NOMO-1 treated with dmso at 0.1 percent for 144 hours (cell line): ENCODE measurements around the gene PCSK1N.

Experiments used
- DNase-seq: peaks from one replicate; lab custom pipeline; 2025; ENCODE audit not compliant: unreplicated experiment; lab: John Stamatoyannopoulos, UW

PCSK1N gene

GRCh38 chrX:48791063-48791820 lies 44.2 kb downstream of the PCSK1N start:
- no peak for DNase-seq

GRCh38 chrX:48790477-48790876 lies 44.9 kb downstream of the PCSK1N start:
- no peak for DNase-seq

GRCh38 chrX:48789366-48790220 lies 45.8 kb downstream of the PCSK1N start:
- no peak for DNase-seq

- no peak for DNase-seq
These were observed 47.6 kb downstream of the PCSK1N start for GRCh38 chrX:48787505-48788443.

- no peak for DNase-seq
These were observed 48.4 kb downstream of the PCSK1N start for GRCh38 chrX:48786825-48787504.

- DNase-seq: no peak
These were observed 49.0 kb downstream of the PCSK1N start, which contains the start of gene GATA1 for GRCh38 chrX:48786341-48786800. GATA1 (plus strand) TSS chrX:48786590; CDS start chrX:48791110, 4,520 bp downstream.

GRCh38 chrX:48785540-48786214 lies 49.7 kb downstream of the PCSK1N start:
- DNase-seq: no peak

GRCh38 chrX:48785186-48785539 lies 50.2 kb downstream of the PCSK1N start:
- DNase-seq: no peak

- DNase-seq: no peak
These were observed 50.7 kb downstream of the PCSK1N start for GRCh38 chrX:48784726-48785125.

- DNase-seq: no peak
These were observed 52.6 kb downstream of the PCSK1N start for GRCh38 chrX:48782795-48783194.

GRCh38 chrX:48782216-48782615 lies 53.2 kb downstream of the PCSK1N start:
- no peak for DNase-seq

- no peak for DNase-seq
These were observed 53.7 kb downstream of the PCSK1N start for GRCh38 chrX:48781705-48782104.
